Adipose tissue (tissue), 3 donors: Measurements from ENCODE around the gene CKAP2. TPM values are rescaled to one million over a fixed set of nuclear protein-coding genes. Genes with fewer than 3 reads are reported as not detected.
"Not testable (repeated sequence)": the region's sequence is repeated elsewhere in the genome, so short reads cannot be mapped to it uniquely, and the experiment has no call there.

Experiments
- H3K27ac ChIP-seq: one replicate; pipeline ENCODE4 v1.5.1; 2013; ENCODE audit warnings: low read depth, low read length
- WGBS, 3 donors: extraction: QIAGEN DNeasy Blood & Tissue Kit; methylation state at CpG; one replicate each; pipeline ENCODE4 v1.1.7; 2013; 5-methylcytosine and 5-hydroxymethylcytosine counted together
- polyA plus RNA-seq, 3 donors: library from polyadenylated mRNA; stranded (reverse); fragments of 200-250 nt; gene quantifications; one replicate each; pipeline ENCODE4 v1.2.3, GENCODE V29; 2013
- donor health status: healthy with polysubstance abuse.
- donor health status: Bipolar disorder and iron deficiency.
- donor health status: healthy.

Gene CKAP2
- polyA plus RNA-seq, 3 donors: 0.66 to 1.8 (median 1.3) TPM

DNA sequence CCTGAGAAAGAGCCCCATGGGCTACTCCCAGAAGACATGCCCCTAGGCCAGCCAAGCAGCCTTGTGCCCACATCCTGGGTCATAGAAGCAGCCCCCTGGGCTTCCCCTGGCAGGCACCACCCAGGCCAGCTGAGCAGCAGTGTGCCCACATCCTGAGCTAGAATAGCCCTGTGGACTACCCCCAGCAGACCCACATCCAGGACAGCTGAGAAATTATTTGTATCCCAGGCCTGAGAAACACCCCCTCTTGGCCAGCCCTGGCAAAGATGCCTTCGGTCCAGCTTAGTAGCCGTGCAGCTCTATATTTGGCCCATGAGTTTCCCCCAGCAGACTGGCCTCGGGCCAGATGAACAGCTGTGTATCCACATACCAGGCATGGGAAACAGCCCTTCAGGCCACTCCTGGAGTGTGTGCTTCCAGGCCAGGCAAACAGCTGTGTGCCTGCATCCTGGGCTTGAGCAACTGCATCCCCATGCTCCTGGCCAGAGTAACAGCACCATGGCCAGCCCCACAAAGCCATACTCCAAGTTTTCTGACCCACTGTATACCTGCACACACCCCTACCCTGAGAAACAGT, 55.0 kb downstream of the CKAP2 start:
- WGBS, 3 donors: 80 to 93% (median 91%) methylated on average over 1 to 3 of the region's 3 CpGs
- H3K27ac ChIP-seq: not testable (repeated sequence)

DNA sequence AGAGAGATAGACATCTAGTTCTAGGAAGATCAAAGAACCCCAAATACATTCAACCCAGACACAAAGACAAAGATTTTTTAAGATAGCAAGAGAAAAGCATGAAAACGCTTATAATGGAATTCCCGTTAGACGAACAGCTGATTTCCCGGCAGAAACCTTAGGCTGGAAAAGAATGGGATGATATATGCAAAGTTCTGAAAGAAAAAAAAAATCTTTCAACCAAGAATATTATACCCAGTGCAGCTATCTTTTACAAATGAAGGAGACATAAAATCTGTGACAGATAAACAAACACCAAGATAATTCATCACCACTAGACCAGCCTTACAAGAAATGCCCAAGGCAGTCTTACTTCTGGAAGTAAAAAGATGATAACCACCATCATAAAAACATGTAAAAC, 56.3 kb downstream of the CKAP2 start:
- H3K27ac ChIP-seq: not testable (repeated sequence)
- 93 to 96% (median 93%) methylated on average over 4 of the region's 4 CpGs for WGBS, 3 donors

DNA sequence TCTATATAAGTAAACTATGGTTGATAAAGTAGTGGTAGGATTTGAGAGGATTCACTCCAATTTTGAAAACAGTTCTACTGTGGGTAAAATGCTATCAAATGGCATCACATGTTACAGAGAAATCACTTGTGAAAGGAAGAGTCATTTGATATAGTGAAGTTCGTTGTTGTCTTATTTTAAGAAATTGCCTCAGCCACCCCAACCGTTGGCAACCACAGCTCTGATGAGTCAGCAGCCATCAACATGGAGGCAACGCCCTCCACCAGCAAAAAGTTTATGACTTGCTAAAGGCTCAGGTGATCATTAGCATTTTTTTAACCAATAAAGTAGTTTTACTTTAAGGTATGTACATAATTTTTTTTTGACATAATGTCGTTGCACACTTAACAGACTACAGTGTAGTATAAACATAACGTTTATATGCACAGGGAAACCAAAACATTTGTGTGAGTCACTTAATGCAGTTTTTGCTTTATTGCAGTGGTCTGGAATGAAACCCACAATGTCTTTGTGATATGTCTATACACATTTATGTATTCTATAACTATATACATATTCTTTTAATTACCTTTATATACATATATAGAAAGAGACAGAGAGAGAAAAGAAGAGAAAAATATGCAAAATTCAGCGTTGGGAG, 58.8 kb downstream of the CKAP2 start:
- not testable (repeated sequence) for H3K27ac ChIP-seq
- 45 to 51% (median 46%) methylated on average over 5 of the region's 6 CpGs for WGBS, 3 donors

DNA sequence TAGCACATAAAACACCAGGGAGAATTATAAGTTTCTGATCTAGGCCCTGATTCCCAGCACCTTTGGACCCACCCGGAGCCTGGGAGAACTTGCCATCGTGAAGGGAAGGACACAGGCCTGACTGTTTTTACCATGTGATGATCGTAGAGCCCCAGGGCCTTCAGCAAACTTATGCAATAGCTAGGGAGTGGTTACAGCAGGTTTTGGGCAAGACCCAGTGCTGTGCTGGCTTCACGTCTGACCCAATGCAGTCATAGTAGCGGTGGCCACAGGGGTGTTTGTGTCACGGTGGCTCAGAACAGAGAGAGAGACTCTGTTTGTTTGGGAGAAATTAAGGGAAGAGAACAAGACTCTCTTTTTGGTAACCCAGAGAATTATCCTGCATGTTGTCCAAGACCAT, 68.0 kb downstream of the CKAP2 start:
- H3K27ac ChIP-seq: not testable (repeated sequence)
- 100% methylated on average over 1 to 2 of the region's 6 CpGs; no CpG with 5 or more reads in 1 of the 3 donors for WGBS, 3 donors

Other genes starting within 250 kb of the CKAP2 start
- 1 to 10 TPM; 1.3 to 5.1 (median 4.4) TPM for gene THSD1, start 49.3 kb upstream of the CKAP2 start, polyA plus RNA-seq
- 10 to 100 TPM; 12.7 to 21.5 (median 13.5) TPM for gene VPS36, start 4.8 kb upstream of the CKAP2 start, polyA plus RNA-seq
- 1 to 10 TPM; 3.2 to 6.4 (median 3.7) TPM for gene HNRNPA1L2, start 187.0 kb downstream of the CKAP2 start, polyA plus RNA-seq
- 10 to 100 TPM; 26.8 to 44.2 (median 29.7) TPM for gene SUGT1, start 197.4 kb downstream of the CKAP2 start, polyA plus RNA-seq